Testis (tissue), 2 donors: ENCODE results near the gene CDH12.

ENCODE experiments used
- CTCF ChIP-seq, 3 experiments: fragments of 450-650 bp in 2 of 3; fragments of 200-600 bp in 1 of 3; sonication (generic) in 1 of 3; IDR thresholded peaks; one replicate each; pipeline ENCODE4 v1.5.1; 2016 to 2019; ENCODE audit warnings: antibody characterized with exemption in 3 of 3, mild to moderate bottlenecking in 2 of 3, moderate library complexity in 1 of 3
- POLR2A ChIP-seq: fragments of 450-650 bp; IDR thresholded peaks from one replicate; pipeline ENCODE4 v1.6.1; 2017; ENCODE audit warnings: antibody characterized with exemption, mild to moderate bottlenecking, moderate library complexity

GRCh38 chr5:21858441-21858840 is 994.7 kb downstream of the CDH12 start:
- TF ChIP-seq CTCF (IDR thresholded peaks at IDR 0.05): no peak
- TF ChIP-seq POLR2A: no peak
